Measurements from ENCODE around the gene ZBTB12. TPM values are rescaled to one million over a fixed set of nuclear protein-coding genes. Genes with fewer than 3 reads are reported as not detected.

ZBTB12 gene
- total and polyA plus RNA-seq, 2 of the 13 experiments (the other 11 are each of a cell fraction or from before 2014, with no cell fraction given) = 4.8 to 6.0 TPM

DNA sequence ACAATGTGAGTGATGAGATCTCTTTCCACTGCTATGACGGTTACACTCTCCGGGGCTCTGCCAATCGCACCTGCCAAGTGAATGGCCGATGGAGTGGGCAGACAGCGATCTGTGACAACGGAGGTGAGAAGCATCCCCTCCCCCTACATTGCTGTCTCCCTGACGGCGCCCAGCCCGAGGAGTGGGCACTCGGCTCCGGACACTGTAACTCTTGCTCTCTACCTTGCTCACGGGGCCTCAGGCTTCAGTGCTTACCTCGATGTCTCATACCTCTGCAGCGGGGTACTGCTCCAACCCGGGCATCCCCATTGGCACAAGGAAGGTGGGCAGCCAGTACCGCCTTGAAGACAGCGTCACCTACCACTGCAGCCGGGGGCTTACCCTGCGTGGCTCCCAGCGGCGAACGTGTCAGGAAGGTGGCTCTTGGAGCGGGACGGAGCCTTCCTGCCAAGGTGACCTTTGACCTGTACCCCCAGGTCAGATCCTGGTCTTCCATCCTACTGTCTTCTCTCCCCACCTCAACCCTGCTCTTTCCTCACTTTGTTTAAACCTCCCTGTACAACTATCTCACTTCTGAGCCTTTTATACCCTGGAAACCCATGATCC, 45.3 kb upstream of the ZBTB12 start (continued):
- TF ChIP-seq, protein P1, sequence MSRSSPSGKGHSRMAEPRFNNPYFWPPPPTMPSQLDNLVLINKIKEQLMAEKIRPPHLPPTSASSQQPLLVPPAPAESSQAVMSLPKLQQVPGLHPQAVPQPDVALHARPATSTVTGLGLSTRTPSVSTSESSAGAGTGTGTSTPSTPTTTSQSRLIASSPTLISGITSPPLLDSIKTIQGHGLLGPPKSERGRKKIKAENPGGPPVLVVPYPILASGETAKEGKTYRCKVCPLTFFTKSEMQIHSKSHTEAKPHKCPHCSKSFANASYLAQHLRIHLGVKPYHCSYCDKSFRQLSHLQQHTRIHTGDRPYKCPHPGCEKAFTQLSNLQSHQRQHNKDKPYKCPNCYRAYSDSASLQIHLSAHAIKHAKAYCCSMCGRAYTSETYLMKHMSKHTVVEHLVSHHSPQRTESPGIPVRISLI (CRISPR knock-in tag; IDR thresholded peaks at IDR 0.05; ENCODE audit: borderline replicate concordance) = no peak
- TF ChIP-seq, protein P2, sequence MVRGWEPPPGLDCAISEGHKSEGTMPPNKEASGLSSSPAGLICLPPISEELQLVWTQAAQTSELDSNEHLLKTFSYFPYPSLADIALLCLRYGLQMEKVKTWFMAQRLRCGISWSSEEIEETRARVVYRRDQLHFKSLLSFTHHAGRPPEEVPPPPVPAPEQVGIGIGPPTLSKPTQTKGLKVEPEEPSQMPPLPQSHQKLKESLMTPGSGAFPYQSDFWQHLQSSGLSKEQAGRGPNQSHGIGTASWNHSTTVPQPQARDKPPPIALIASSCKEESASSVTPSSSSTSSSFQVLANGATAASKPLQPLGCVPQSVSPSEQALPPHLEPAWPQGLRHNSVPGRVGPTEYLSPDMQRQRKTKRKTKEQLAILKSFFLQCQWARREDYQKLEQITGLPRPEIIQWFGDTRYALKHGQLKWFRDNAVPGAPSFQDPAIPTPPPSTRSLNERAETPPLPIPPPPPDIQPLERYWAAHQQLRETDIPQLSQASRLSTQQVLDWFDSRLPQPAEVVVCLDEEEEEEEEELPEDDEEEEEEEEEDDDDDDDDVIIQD (CRISPR knock-in tag; IDR thresholded peaks at IDR 0.05; ENCODE audit: low read depth) = 0 out of 2 replicates have a peak, but pooled peaks have one; percentile 25
- TF ChIP-seq HNF4A (CRISPR knock-in tag; IDR thresholded peaks at IDR 0.05) (0 out of 2 replicates have a peak, but pooled peaks have one; percentile 26), ZNF746 (CRISPR knock-in tag; IDR thresholded peaks at IDR 0.05) (peak; percentile 26; the same call in 1 of the 2 replicates), HNRNPL (IDR thresholded peaks at IDR 0.05; ENCODE audit: low read depth, low read length) (0 out of 2 replicates have a peak, but pooled peaks have one; percentile 79), ZC3H4 (CRISPR knock-in tag; IDR thresholded peaks at IDR 0.05; ENCODE audit: borderline replicate concordance) (0 out of 2 replicates have a peak, but pooled peaks have one; percentile 52), BORCS8-MEF2B (CRISPR knock-in tag; IDR thresholded peaks at IDR 0.05) (0 out of 2 replicates have a peak, but pooled peaks have one; percentile 5), ZNF7 (CRISPR knock-in tag; IDR thresholded peaks at IDR 0.05) (no peak), NFIB (CRISPR knock-in tag; IDR thresholded peaks at IDR 0.05; ENCODE audit: borderline replicate concordance) (no peak), POLR2AphosphoS2 (IDR thresholded peaks at IDR 0.05; ENCODE audit: low read depth, low read length) (no peak), AGO2 (optimal IDR thresholded peaks at IDR 0.05; ENCODE audit: low read depth, low read length) (peak; percentile 91)
- TF ChIP-seq, protein P3, sequence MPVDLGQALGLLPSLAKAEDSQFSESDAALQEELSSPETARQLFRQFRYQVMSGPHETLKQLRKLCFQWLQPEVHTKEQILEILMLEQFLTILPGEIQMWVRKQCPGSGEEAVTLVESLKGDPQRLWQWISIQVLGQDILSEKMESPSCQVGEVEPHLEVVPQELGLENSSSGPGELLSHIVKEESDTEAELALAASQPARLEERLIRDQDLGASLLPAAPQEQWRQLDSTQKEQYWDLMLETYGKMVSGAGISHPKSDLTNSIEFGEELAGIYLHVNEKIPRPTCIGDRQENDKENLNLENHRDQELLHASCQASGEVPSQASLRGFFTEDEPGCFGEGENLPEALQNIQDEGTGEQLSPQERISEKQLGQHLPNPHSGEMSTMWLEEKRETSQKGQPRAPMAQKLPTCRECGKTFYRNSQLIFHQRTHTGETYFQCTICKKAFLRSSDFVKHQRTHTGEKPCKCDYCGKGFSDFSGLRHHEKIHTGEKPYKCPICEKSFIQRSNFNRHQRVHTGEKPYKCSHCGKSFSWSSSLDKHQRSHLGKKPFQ (CRISPR knock-in tag; IDR thresholded peaks at IDR 0.05; ENCODE audit: insufficient replicate concordance) = peak; percentile 57
- TF ChIP-seq, protein P4, sequence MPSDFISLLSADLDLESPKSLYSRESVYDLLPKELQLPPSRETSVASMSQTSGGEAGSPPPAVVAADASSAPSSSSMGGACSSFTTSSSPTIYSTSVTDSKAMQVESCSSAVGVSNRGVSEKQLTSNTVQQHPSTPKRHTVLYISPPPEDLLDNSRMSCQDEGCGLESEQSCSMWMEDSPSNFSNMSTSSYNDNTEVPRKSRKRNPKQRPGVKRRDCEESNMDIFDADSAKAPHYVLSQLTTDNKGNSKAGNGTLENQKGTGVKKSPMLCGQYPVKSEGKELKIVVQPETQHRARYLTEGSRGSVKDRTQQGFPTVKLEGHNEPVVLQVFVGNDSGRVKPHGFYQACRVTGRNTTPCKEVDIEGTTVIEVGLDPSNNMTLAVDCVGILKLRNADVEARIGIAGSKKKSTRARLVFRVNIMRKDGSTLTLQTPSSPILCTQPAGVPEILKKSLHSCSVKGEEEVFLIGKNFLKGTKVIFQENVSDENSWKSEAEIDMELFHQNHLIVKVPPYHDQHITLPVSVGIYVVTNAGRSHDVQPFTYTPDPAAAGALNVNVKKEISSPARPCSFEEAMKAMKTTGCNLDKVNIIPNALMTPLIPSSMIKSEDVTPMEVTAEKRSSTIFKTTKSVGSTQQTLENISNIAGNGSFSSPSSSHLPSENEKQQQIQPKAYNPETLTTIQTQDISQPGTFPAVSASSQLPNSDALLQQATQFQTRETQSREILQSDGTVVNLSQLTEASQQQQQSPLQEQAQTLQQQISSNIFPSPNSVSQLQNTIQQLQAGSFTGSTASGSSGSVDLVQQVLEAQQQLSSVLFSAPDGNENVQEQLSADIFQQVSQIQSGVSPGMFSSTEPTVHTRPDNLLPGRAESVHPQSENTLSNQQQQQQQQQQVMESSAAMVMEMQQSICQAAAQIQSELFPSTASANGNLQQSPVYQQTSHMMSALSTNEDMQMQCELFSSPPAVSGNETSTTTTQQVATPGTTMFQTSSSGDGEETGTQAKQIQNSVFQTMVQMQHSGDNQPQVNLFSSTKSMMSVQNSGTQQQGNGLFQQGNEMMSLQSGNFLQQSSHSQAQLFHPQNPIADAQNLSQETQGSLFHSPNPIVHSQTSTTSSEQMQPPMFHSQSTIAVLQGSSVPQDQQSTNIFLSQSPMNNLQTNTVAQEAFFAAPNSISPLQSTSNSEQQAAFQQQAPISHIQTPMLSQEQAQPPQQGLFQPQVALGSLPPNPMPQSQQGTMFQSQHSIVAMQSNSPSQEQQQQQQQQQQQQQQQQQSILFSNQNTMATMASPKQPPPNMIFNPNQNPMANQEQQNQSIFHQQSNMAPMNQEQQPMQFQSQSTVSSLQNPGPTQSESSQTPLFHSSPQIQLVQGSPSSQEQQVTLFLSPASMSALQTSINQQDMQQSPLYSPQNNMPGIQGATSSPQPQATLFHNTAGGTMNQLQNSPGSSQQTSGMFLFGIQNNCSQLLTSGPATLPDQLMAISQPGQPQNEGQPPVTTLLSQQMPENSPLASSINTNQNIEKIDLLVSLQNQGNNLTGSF (CRISPR knock-in tag; IDR thresholded peaks at IDR 0.05) = 0 out of 2 replicates have a peak, but pooled peaks have one; percentile 53
- TF ChIP-seq, protein P5, sequence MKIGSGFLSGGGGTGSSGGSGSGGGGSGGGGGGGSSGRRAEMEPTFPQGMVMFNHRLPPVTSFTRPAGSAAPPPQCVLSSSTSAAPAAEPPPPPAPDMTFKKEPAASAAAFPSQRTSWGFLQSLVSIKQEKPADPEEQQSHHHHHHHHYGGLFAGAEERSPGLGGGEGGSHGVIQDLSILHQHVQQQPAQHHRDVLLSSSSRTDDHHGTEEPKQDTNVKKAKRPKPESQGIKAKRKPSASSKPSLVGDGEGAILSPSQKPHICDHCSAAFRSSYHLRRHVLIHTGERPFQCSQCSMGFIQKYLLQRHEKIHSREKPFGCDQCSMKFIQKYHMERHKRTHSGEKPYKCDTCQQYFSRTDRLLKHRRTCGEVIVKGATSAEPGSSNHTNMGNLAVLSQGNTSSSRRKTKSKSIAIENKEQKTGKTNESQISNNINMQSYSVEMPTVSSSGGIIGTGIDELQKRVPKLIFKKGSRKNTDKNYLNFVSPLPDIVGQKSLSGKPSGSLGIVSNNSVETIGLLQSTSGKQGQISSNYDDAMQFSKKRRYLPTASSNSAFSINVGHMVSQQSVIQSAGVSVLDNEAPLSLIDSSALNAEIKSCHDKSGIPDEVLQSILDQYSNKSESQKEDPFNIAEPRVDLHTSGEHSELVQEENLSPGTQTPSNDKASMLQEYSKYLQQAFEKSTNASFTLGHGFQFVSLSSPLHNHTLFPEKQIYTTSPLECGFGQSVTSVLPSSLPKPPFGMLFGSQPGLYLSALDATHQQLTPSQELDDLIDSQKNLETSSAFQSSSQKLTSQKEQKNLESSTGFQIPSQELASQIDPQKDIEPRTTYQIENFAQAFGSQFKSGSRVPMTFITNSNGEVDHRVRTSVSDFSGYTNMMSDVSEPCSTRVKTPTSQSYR (CRISPR knock-in tag; IDR thresholded peaks at IDR 0.05; ENCODE audit: borderline replicate concordance) = 0 out of 2 replicates have a peak, but pooled peaks have one; percentile 19

Data from HepG2 (cell line).